Mesenchymal stem cell (in vitro differentiated cells and primary cell): ENCODE results near the gene KLHL40.

Experiments
- DNase-seq: peaks from one replicate; pipeline ENCODE4 v3.0.0-alpha.2; 2013
- H2AFZ ChIP-seq: one replicate; pipeline ENCODE4 v1.6.1; 2013; ENCODE audit warnings: low read depth, mild to moderate bottlenecking, control low read depth, inconsistent platforms, low read length, moderate library complexity
- H2AK5ac ChIP-seq: 2 replicates; pipeline ENCODE4 v1.6.1; 2013; ENCODE audit warnings: low read length, moderate library complexity, mild to moderate bottlenecking, inconsistent platforms; ENCODE audit not compliant: severe bottlenecking
- H2BK120ac ChIP-seq: one replicate; pipeline ENCODE4 v1.6.1; 2013; ENCODE audit warnings: low read depth, mild to moderate bottlenecking, inconsistent platforms, low read length, moderate library complexity
- H2BK12ac ChIP-seq, 2 experiments: one replicate each; pipeline ENCODE4 v1.6.1; 2013; ENCODE audit warnings: inconsistent platforms in 2 of 2, low read length in 2 of 2, mild to moderate bottlenecking in 2 of 2, moderate library complexity in 2 of 2, control low read depth in 1 of 2
- H2BK15ac ChIP-seq: one replicate; pipeline ENCODE4 v1.6.1; 2013; ENCODE audit warnings: mild to moderate bottlenecking, low read depth, inconsistent platforms; ENCODE audit not compliant: poor library complexity, severe bottlenecking
- H2BK5ac ChIP-seq: 2 replicates; pipeline ENCODE4 v1.6.1; 2013; ENCODE audit warnings: low read depth, mild to moderate bottlenecking, low read length, control low read depth, inconsistent platforms; ENCODE audit not compliant: poor library complexity, severe bottlenecking
- H3K14ac ChIP-seq, 2 experiments: one replicate each; pipeline ENCODE4 v1.6.1; 2013; ENCODE audit warnings: inconsistent platforms in 2 of 2, low read length in 2 of 2, control low read depth in 1 of 2, mild to moderate bottlenecking in 1 of 2, moderate library complexity in 1 of 2
- H3K18ac ChIP-seq, 2 experiments: one replicate each; pipeline ENCODE4 v1.6.1; 2013; ENCODE audit warnings: inconsistent platforms in 2 of 2, low read length in 2 of 2, control low read depth in 1 of 2, low read depth in 1 of 2, mild to moderate bottlenecking in 1 of 2
- H3K23ac ChIP-seq, 2 experiments: one replicate each; pipeline ENCODE4 v1.6.1; 2013; ENCODE audit warnings: inconsistent platforms in 2 of 2, low read length in 2 of 2, mild to moderate bottlenecking in 2 of 2, moderate library complexity in 2 of 2, control low read depth in 1 of 2
- H3K27ac ChIP-seq: 2 replicates; pipeline ENCODE4 v1.5.1; 2013; ENCODE audit warnings: mild to moderate bottlenecking, moderate library complexity, low read length, control low read depth, inconsistent platforms; ENCODE audit not compliant: poor library complexity, severe bottlenecking
- H3K27me3 ChIP-seq, 2 experiments: 2 replicates each; pipeline versions ENCODE4 v1.6.1 to v1.7.0; 2013; ENCODE audit warnings: low read length in 2 of 2, mild to moderate bottlenecking in 2 of 2, moderate library complexity in 2 of 2, control low read depth in 1 of 2, inconsistent platforms in 1 of 2; ENCODE audit not compliant: control insufficient read depth in 1 of 2, insufficient read depth in 1 of 2
- H3K36me3 ChIP-seq, 2 experiments: 2 replicates each; pipeline versions ENCODE4 v1.6.1 to v1.7.0; 2013; ENCODE audit warnings: low read length in 2 of 2, control low read depth in 1 of 2, inconsistent platforms in 1 of 2, low read depth in 1 of 2, mild to moderate bottlenecking in 1 of 2; ENCODE audit not compliant: insufficient read depth in 2 of 2, control insufficient read depth in 1 of 2
- H3K4ac ChIP-seq, 2 experiments: one replicate each; pipeline ENCODE4 v1.6.1; 2013; ENCODE audit warnings: inconsistent platforms in 2 of 2, low read length in 2 of 2, mild to moderate bottlenecking in 2 of 2, moderate library complexity in 2 of 2, control low read depth in 1 of 2, low read depth in 1 of 2
- H3K4me1 ChIP-seq: 2 replicates; pipeline ENCODE4 v1.6.1; 2013; ENCODE audit warnings: low read depth, low read length, control low read depth; ENCODE audit not compliant: control insufficient read depth, insufficient read depth
- H3K4me2 ChIP-seq: 2 replicates; pipeline ENCODE4 v1.6.1; 2013; ENCODE audit warnings: low read length, mild to moderate bottlenecking, inconsistent platforms; ENCODE audit not compliant: poor library complexity, severe bottlenecking
- H3K4me3 ChIP-seq, 2 experiments: 2 replicates each; pipeline versions ENCODE4 v1.5.1 to v1.7.0; 2013; ENCODE audit warnings: low read length in 2 of 2, mild to moderate bottlenecking in 2 of 2, control low read depth in 1 of 2, low read depth in 1 of 2; ENCODE audit not compliant: insufficient read depth in 1 of 2
- H3K79me1 ChIP-seq: replicated peaks from 2 replicates; pipeline ENCODE4 v1.6.1; 2013; ENCODE audit warnings: mild to moderate bottlenecking, control low read depth, low read length, inconsistent platforms; ENCODE audit not compliant: poor library complexity, severe bottlenecking
- H3K9ac ChIP-seq: 2 replicates; pipeline ENCODE4 v1.7.0; 2013; ENCODE audit warnings: mild to moderate bottlenecking, low read length, moderate library complexity
- H3K9me3 ChIP-seq: 2 replicates; pipeline ENCODE4 v1.7.0; 2013; ENCODE audit warnings: mild to moderate bottlenecking, low read length; ENCODE audit not compliant: control insufficient read depth
- H4K8ac ChIP-seq: one replicate; pipeline ENCODE4 v1.6.1; 2013; ENCODE audit warnings: inconsistent platforms, mild to moderate bottlenecking, low read length, moderate library complexity
- H4K91ac ChIP-seq: one replicate; pipeline ENCODE4 v1.6.1; 2013; ENCODE audit warnings: mild to moderate bottlenecking, low read length, inconsistent platforms
- WGBS: methylation state at CpG from one replicate; pipeline ENCODE4 v1.1.7; 2013; ENCODE audit warnings: mixed read lengths; 5-methylcytosine and 5-hydroxymethylcytosine counted together

KLHL40 gene

GRCh38 chr3:42736081-42736480, 50.7 kb downstream of the KLHL40 start:
- H3K4me2 ChIP-seq = no peak overlapping the region
- no peaks in the 10 kb centered on the region for H3K36me3 ChIP-seq
- H3K4ac ChIP-seq = no peak overlapping the region

GRCh38 chr3:42736531-42736930, 51.2 kb downstream of the KLHL40 start:
- no peak for DNase-seq
- Histone ChIP-seq H3K18ac (no peak overlapping the region), H3K14ac (no peak overlapping the region), H2AK5ac (no peak overlapping the region), H3K4me1 (no peaks in the 10 kb centered on the region), H3K27me3 (peaks cover 14 to 30% of the 10 kb centered on the region in 2 experiments), H3K4ac (no peak overlapping the region), H3K79me1 (no peaks in the 10 kb centered on the region), H3K4me2 (no peak overlapping the region), H3K23ac (no peak overlapping the region), H4K8ac (no peak overlapping the region), H3K27ac (no peak overlapping the region), H2BK15ac (no peak overlapping the region), H2BK12ac (no peak overlapping the region), H3K9me3 (no peaks in the 10 kb centered on the region), H2AFZ (no peak overlapping the region), H3K4me3 (no peak overlapping the region), H3K36me3 (no peaks in the 10 kb centered on the region), H3K9ac (no peak overlapping the region), H4K91ac (no peak overlapping the region), H2BK5ac (no peak overlapping the region), H2BK120ac (no peak overlapping the region)
- 83% methylated on average over 6 of the region's 6 CpGs for WGBS

More at GRCh38 chr3:42736081-42736480, 50.7 kb downstream of the KLHL40 start:
- Histone ChIP-seq H3K79me1 (no peaks in the 10 kb centered on the region), H2BK12ac (no peak overlapping the region), H3K27ac (no peak overlapping the region), H3K9me3 (no peaks in the 10 kb centered on the region), H2BK15ac (no peak overlapping the region), H2BK5ac (no peak overlapping the region), H4K91ac (no peak overlapping the region), H2BK120ac (no peak overlapping the region), H3K18ac (no peak overlapping the region), H3K27me3 (peaks cover 17 to 30% of the 10 kb centered on the region in 2 experiments), H3K14ac (no peak overlapping the region), H2AK5ac (no peak overlapping the region), H3K9ac (no peak overlapping the region), H4K8ac (no peak overlapping the region), H3K4me3 (no peak overlapping the region), H3K23ac (no peak overlapping the region), H3K4me1 (no peaks in the 10 kb centered on the region), H2AFZ (no peak overlapping the region)
- 27% methylated on average over 1 of the region's 1 CpG for WGBS
- DNase-seq = no peak

GRCh38 chr3:42739401-42740158, 54.2 kb downstream of the KLHL40 start:
- no peak overlapping the region for H3K18ac ChIP-seq

GRCh38 chr3:42741796-42742195, 56.5 kb downstream of the KLHL40 start:
- Histone ChIP-seq H2BK12ac (no peak overlapping the region), H2BK5ac (no peak overlapping the region), H3K14ac (no peak overlapping the region), H4K8ac (no peak overlapping the region), H3K27ac (no peak overlapping the region), H3K4me2 (no peak overlapping the region), H3K9ac (no peak overlapping the region), H3K9me3 (no peaks in the 10 kb centered on the region), H2AFZ (no peak overlapping the region), H3K4ac (no peak overlapping the region), H3K18ac (no peak overlapping the region), H2AK5ac (no peak overlapping the region), H3K23ac (peak overlapping the region in 1 of 2 experiments; percentile 18), H3K27me3 (peaks cover 0 to 16% of the 10 kb centered on the region in 2 experiments), H2BK120ac (no peak overlapping the region), H3K36me3 (no peaks in the 10 kb centered on the region), H3K4me1 (no peaks in the 10 kb centered on the region), H2BK15ac (no peak overlapping the region), H3K4me3 (no peak overlapping the region), H4K91ac (no peak overlapping the region), H3K79me1 (no peaks in the 10 kb centered on the region)
- no peak for DNase-seq
- WGBS = 85% methylated on average over 3 of the region's 3 CpGs

More at GRCh38 chr3:42739401-42740158, 54.2 kb downstream of the KLHL40 start:
- Histone ChIP-seq H2BK5ac (no peak overlapping the region), H3K4ac (no peak overlapping the region), H4K91ac (no peak overlapping the region), H2AFZ (no peak overlapping the region), H3K4me2 (no peak overlapping the region), H3K27me3 (peaks cover 11 to 22% of the 10 kb centered on the region in 2 experiments), H3K79me1 (no peaks in the 10 kb centered on the region), H2AK5ac (no peak overlapping the region), H3K4me3 (no peak overlapping the region), H3K14ac (no peak overlapping the region), H2BK12ac (no peak overlapping the region), H3K4me1 (no peaks in the 10 kb centered on the region), H3K9ac (no peak overlapping the region), H3K23ac (peak overlapping the region in 1 of 2 experiments; percentile 79), H2BK120ac (no peak overlapping the region), H2BK15ac (no peak overlapping the region), H3K27ac (no peak overlapping the region), H4K8ac (no peak overlapping the region), H3K36me3 (no peaks in the 10 kb centered on the region), H3K9me3 (no peaks in the 10 kb centered on the region)
- 88% methylated on average over 12 of the region's 12 CpGs for WGBS
- no peak for DNase-seq
